Measurements from ENCODE around the gene LRCOL1. TPM values are rescaled to one million over a fixed set of nuclear protein-coding genes. Genes with fewer than 3 reads are reported as not detected.

The LRCOL1 gene
- total RNA-seq, 2 donors from 2014 or later: not detected

DNA sequence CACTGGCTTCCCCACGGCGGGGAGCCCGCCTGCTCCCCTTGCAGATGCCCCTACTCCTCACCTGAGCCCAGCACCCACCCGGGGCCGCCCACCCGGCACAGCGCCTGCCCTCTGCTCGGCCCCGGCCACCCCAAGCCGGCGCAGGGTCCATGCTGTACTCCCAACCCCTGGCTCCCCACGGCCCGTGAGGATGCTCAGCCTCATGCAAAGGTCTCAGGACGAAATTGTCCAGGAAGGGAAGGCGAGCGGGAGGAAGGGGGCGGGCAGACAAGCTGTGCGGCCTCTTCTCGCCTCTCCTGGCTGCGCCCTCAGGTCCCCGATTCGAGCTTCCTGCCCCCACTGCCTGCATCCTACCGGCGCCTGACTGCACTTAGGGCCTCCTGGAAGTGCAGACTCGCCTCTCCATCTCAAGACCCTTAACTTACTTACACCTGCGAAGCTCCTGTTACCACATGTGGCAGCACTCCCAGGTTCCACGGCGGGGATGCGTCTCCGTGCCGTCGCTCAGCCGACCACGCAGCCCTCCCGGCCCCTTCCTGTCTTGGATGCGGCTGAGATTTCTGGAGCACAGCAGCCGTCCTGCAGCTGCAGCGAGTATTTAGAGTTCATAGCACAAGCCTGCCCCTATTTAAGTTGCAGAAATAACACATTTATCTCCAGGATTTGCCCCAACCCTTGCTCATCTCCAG, 18.0 kb downstream of the LRCOL1 start:
- Histone ChIP-seq H3K27me3 (ENCODE audit: control insufficient read depth, insufficient read depth, low read length, poor library complexity, severe bottlenecking) (peaks cover 94% of the 10 kb centered on the region), H3K36me3 (ENCODE audit: control insufficient read depth, insufficient read depth, low read length) (no peaks in the 10 kb centered on the region), H3K9me3 (ENCODE audit: control insufficient read depth, low read length) (no peaks in the 10 kb centered on the region), H3K4me1 (ENCODE audit: control insufficient read depth, insufficient read depth, low read length) (no peaks in the 10 kb centered on the region), H3K27ac (ENCODE audit: low read depth, low read length) (no peak overlapping the region), H3K4me3 (ENCODE audit: low read length) (no peak overlapping the region), H3K9ac (ENCODE audit: extremely low read depth, low read length, poor library complexity, severe bottlenecking) (no peak overlapping the region)
- H3K27me3 Mint-ChIP-seq (ENCODE audit: insufficient read depth): peaks cover 96% of the 10 kb centered on the region
- H3K4me1 Mint-ChIP-seq: no peaks in the 10 kb centered on the region
- peaks cover 6% of the 10 kb centered on the region for H3K9me3 Mint-ChIP-seq
- no peak for TF ChIP-seq CTCF (conservative IDR thresholded peaks at IDR 0.05)
- no peak overlapping the region for H3K27ac Mint-ChIP-seq
- 81 to 85% methylated on average over 23 to 38 of the region's 38 CpGs for WGBS, 2 experiments (ENCODE audit: insufficient coverage in 1 of 2, insufficient read length in 1 of 2)
- no peak overlapping the region for H3K4me3 Mint-ChIP-seq
- no peak for DNase-seq
- H3K36me3 Mint-ChIP-seq (ENCODE audit: low read depth): no peaks in the 10 kb centered on the region

GRCh38 chr12:132591107-132591935, 19.1 kb downstream of the LRCOL1 start:
- no peak for TF ChIP-seq CTCF (conservative IDR thresholded peaks at IDR 0.05)
- peaks cover 6% of the 10 kb centered on the region for H3K9me3 Mint-ChIP-seq
- no peak overlapping the region for H3K4me3 ChIP-seq (ENCODE audit: low read length)
- no peaks in the 10 kb centered on the region for H3K4me1 ChIP-seq (ENCODE audit: control insufficient read depth, insufficient read depth, low read length)
- no peak overlapping the region for H3K9ac ChIP-seq (ENCODE audit: extremely low read depth, low read length, poor library complexity, severe bottlenecking)
- WGBS, 2 experiments (ENCODE audit: insufficient coverage in 1 of 2, insufficient read length in 1 of 2): 90 to 93% methylated on average over 34 to 45 of the region's 45 CpGs
- H3K9me3 ChIP-seq (ENCODE audit: control insufficient read depth, low read length): no peaks in the 10 kb centered on the region
- H3K4me3 Mint-ChIP-seq: no peak overlapping the region
- H3K4me1 Mint-ChIP-seq: no peaks in the 10 kb centered on the region
- no peak overlapping the region for H3K27ac ChIP-seq (ENCODE audit: low read depth, low read length)
- no peaks in the 10 kb centered on the region for H3K36me3 Mint-ChIP-seq (ENCODE audit: low read depth)
- no peak for DNase-seq
- H3K27me3 ChIP-seq (ENCODE audit: control insufficient read depth, insufficient read depth, low read length, poor library complexity, severe bottlenecking): peaks cover 95% of the 10 kb centered on the region
- no peak overlapping the region for H3K27ac Mint-ChIP-seq
- no peaks in the 10 kb centered on the region for H3K36me3 ChIP-seq (ENCODE audit: control insufficient read depth, insufficient read depth, low read length)
- H3K27me3 Mint-ChIP-seq (ENCODE audit: insufficient read depth): peaks cover 96% of the 10 kb centered on the region

DNA sequence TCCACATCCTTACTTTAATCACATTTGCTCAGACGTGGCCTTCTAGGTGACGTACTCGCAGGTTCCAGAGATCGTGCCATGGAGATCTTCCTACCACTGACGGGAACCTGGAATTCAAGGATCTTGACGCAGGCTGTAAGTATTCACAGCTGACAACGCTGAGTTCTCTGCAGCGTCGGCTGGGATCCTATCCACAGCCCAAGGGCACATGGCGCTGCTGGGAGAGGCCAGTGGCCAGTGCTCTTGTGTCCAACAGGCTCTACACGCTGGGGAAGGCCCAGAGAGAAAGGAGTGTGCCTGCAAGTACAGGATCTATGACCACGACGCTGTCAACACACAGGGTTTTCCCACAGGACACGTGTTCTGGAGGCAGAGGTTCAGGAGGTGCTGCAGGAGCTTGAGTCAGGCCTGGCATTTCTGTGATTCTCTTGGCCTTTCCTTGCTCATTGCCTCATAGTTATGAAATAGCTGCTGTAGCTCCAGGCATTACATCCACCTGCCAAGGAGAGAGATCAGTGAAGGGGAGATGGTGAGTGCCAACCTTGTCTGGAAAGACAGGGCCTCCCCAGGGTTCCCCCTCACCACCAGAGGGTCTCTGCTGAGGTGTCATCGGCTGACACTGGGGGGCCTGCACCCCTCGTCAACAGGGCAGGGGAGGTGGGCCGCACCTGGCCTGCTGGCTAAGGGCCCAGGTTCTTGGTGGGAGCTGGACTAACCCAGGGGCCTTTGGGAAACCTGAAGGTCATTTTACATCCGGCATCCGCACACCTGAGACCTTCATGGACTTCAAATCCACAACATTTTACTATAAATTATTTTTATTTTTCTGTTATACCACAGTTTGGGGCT, 21.3 kb downstream of the LRCOL1 start:
- no peak overlapping the region for H3K9ac ChIP-seq (ENCODE audit: extremely low read depth, low read length, poor library complexity, severe bottlenecking)
- peaks cover 99% of the 10 kb centered on the region for H3K27me3 ChIP-seq (ENCODE audit: control insufficient read depth, insufficient read depth, low read length, poor library complexity, severe bottlenecking)
- H3K9me3 ChIP-seq (ENCODE audit: control insufficient read depth, low read length): no peaks in the 10 kb centered on the region
- H3K9me3 Mint-ChIP-seq: peaks cover 5% of the 10 kb centered on the region
- H3K27ac ChIP-seq (ENCODE audit: low read depth, low read length): no peak overlapping the region
- no peak overlapping the region for H3K4me3 ChIP-seq (ENCODE audit: low read length)
- no peak for DNase-seq
- H3K36me3 ChIP-seq (ENCODE audit: control insufficient read depth, insufficient read depth, low read length): no peaks in the 10 kb centered on the region
- H3K36me3 Mint-ChIP-seq (ENCODE audit: low read depth): peaks cover 2% of the 10 kb centered on the region
- H3K4me1 Mint-ChIP-seq: no peaks in the 10 kb centered on the region
- WGBS, 2 experiments (ENCODE audit: insufficient coverage in 1 of 2, insufficient read length in 1 of 2): 88 to 90% methylated on average over 10 to 19 of the region's 19 CpGs
- no peak for TF ChIP-seq CTCF (conservative IDR thresholded peaks at IDR 0.05)
- H3K4me3 Mint-ChIP-seq: no peak overlapping the region
- peaks cover 98% of the 10 kb centered on the region for H3K27me3 Mint-ChIP-seq (ENCODE audit: insufficient read depth)
- H3K4me1 ChIP-seq (ENCODE audit: control insufficient read depth, insufficient read depth, low read length): no peaks in the 10 kb centered on the region
- no peak overlapping the region for H3K27ac Mint-ChIP-seq

Measured in endodermal cell (in vitro differentiated cells).